OCI-LY1 (cell line): ENCODE results near the gene NAA80.
A peak's percentile ranks its signal among the peaks of the same experiment; 100 is the strongest.

Experiments
- H2AFZ ChIP-seq: fragments of 200-600 bp; sonication (generic), shearing (Covaris generic); 2 replicates; pipeline ENCODE4 v1.6.0; 2014; ENCODE audit warnings: antibody characterized with exemption, mild to moderate bottlenecking, low read length
- H3F3A ChIP-seq: fragments of 200-600 bp; sonication (generic), shearing (Covaris generic); 2 replicates; pipeline ENCODE4 v1.6.0; 2014; ENCODE audit warnings: mild to moderate bottlenecking, antibody characterized with exemption, low read length, moderate library complexity; ENCODE audit not compliant: insufficient read depth
- H3K27ac ChIP-seq: fragments of 200-600 bp; sonication (generic); 2 replicates; pipeline ENCODE4 v1.5.1; 2014; ENCODE audit warnings: low read length, mixed run types, mild to moderate bottlenecking, low read depth; ENCODE audit not compliant: poor library complexity, severe bottlenecking
- H3K27me3 ChIP-seq: fragments of 200-600 bp; sonication (generic); 2 replicates; pipeline ENCODE4 v1.6.0; 2014; ENCODE audit warnings: antibody characterized with exemption, mild to moderate bottlenecking, low read length, moderate library complexity; ENCODE audit not compliant: insufficient read depth
- H3K36me3 ChIP-seq: fragments of 200-600 bp; sonication (generic); 2 replicates; pipeline ENCODE4 v1.6.1; 2014; ENCODE audit warnings: mild to moderate bottlenecking, antibody characterized with exemption, low read length, moderate library complexity, mixed read lengths; ENCODE audit not compliant: insufficient read depth
- H3K4me1 ChIP-seq: fragments of 200-600 bp; sonication (generic); 2 replicates; pipeline ENCODE4 v1.5.1; 2014; ENCODE audit warnings: mild to moderate bottlenecking, low read length, moderate library complexity; ENCODE audit not compliant: insufficient read depth, severe bottlenecking
- H3K4me2 ChIP-seq: fragments of 200-600 bp; sonication (generic), shearing (Covaris generic); 2 replicates; pipeline ENCODE4 v1.6.1; 2014; ENCODE audit warnings: low read length
- H3K4me3 ChIP-seq: fragments of 200-600 bp; sonication (generic); 2 replicates; pipeline ENCODE4 v1.5.1; 2014; ENCODE audit warnings: low read length, low read depth, mild to moderate bottlenecking, mixed read lengths; ENCODE audit not compliant: poor library complexity, severe bottlenecking
- H3K79me2 ChIP-seq: fragments of 200-600 bp; shearing (Covaris generic); 2 replicates; pipeline ENCODE4 v1.6.1; 2016; ENCODE audit warnings: mixed run types, low read length, mixed read lengths; ENCODE audit not compliant: insufficient read depth
- H3K9ac ChIP-seq: fragments of 200-600 bp; sonication (generic), shearing (Covaris generic); 2 replicates; pipeline ENCODE4 v1.6.1; 2014; ENCODE audit warnings: mild to moderate bottlenecking, low read length, mixed read lengths
- H3K9me2 ChIP-seq: fragments of 200-600 bp; sonication (generic), shearing (Covaris generic); 2 replicates; pipeline ENCODE4 v1.6.1; 2014; ENCODE audit warnings: low read depth, mild to moderate bottlenecking, low read length, mixed read lengths
- H3K9me3 ChIP-seq: fragments of 200-600 bp; shearing (Covaris generic); 2 replicates; pipeline ENCODE4 v1.6.1; 2014; ENCODE audit warnings: low read length, mixed read lengths
- H4K20me1 ChIP-seq: fragments of 200-600 bp; sonication (generic), shearing (Covaris generic); 2 replicates; pipeline ENCODE4 v1.6.0; 2016; ENCODE audit warnings: mild to moderate bottlenecking, low read length; ENCODE audit not compliant: insufficient read depth
- EZH2 ChIP-seq: fragments of 200-600 bp; sonication (generic), shearing (Covaris generic); IDR thresholded peaks from 2 replicates; pipeline ENCODE4 v1.8.0; 2017; ENCODE audit warnings: borderline replicate concordance, mixed run types, mild to moderate bottlenecking, antibody characterized with exemption, low read length, moderate library complexity, mixed read lengths
- TF ChIP-seq, protein P1 (sequence below): fragments of 200-600 bp; sonication (generic), shearing (Covaris generic); IDR thresholded peaks from 2 replicates; pipeline ENCODE4 v1.5.1; 2017; ENCODE audit warnings: mild to moderate bottlenecking, antibody characterized with exemption, low read length, moderate library complexity, mixed read lengths

Gene NAA80

DNA sequence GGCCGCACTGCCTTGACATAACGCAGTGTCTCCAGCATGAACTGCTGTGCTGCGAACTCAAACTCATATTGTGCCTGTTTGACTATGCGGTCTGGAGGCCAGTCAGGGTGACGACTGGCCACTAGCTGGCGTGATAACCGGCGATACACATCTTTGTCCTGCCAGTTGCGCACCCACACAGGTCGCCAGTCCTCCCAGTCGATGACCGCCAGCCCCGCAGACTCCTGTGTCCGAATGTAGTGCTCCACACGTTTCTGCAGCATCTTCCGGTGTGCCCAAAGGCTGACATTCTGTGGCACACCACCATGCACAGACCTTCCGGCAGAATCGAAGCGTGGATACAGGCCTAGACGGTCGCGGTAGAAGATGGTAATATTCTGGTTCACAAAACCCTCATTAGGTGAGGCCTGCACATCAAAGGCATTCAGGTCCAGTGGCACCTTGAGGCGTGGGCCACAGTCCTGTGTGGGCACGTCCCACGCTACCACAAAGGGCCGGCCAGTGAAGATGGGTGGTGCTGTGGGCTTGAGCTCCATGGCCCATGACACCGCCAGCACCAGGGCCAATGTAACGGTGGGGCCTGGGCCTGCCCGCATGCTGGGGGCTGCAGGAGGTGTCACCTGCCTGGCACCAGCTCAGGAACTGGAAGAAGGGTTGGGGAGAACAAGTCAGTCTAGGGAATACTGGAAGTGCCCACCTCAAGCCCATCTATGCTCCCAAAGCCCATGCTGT is 20.9 kb upstream of the NAA80 start:
- Histone ChIP-seq H3K36me3 (peaks cover 3% of the 10 kb centered on the region; the same call in 1 of the 2 replicates), H3K4me3 (peak overlapping the region; percentile 84), H3K4me1 (peaks cover 53% of the 10 kb centered on the region), H3K27me3 (no peaks in the 10 kb centered on the region), H3K4me2 (peak overlapping the region; percentile 90), H3K27ac (no peak overlapping the region), H4K20me1 (no peaks in the 10 kb centered on the region), H3K79me2 (no peaks in the 10 kb centered on the region), H2AFZ (no peak overlapping the region), H3F3A (no peaks in the 10 kb centered on the region), H3K9me3 (no peaks in the 10 kb centered on the region), H3K9ac (peak overlapping the region; percentile 76), H3K9me2 (no peaks in the 10 kb centered on the region)
- TF ChIP-seq, protein P1, sequence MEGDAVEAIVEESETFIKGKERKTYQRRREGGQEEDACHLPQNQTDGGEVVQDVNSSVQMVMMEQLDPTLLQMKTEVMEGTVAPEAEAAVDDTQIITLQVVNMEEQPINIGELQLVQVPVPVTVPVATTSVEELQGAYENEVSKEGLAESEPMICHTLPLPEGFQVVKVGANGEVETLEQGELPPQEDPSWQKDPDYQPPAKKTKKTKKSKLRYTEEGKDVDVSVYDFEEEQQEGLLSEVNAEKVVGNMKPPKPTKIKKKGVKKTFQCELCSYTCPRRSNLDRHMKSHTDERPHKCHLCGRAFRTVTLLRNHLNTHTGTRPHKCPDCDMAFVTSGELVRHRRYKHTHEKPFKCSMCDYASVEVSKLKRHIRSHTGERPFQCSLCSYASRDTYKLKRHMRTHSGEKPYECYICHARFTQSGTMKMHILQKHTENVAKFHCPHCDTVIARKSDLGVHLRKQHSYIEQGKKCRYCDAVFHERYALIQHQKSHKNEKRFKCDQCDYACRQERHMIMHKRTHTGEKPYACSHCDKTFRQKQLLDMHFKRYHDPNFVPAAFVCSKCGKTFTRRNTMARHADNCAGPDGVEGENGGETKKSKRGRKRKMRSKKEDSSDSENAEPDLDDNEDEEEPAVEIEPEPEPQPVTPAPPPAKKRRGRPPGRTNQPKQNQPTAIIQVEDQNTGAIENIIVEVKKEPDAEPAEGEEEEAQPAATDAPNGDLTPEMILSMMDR = peak; percentile 6; the same call in 1 of the 2 replicates
- no peak for TF ChIP-seq EZH2

DNA sequence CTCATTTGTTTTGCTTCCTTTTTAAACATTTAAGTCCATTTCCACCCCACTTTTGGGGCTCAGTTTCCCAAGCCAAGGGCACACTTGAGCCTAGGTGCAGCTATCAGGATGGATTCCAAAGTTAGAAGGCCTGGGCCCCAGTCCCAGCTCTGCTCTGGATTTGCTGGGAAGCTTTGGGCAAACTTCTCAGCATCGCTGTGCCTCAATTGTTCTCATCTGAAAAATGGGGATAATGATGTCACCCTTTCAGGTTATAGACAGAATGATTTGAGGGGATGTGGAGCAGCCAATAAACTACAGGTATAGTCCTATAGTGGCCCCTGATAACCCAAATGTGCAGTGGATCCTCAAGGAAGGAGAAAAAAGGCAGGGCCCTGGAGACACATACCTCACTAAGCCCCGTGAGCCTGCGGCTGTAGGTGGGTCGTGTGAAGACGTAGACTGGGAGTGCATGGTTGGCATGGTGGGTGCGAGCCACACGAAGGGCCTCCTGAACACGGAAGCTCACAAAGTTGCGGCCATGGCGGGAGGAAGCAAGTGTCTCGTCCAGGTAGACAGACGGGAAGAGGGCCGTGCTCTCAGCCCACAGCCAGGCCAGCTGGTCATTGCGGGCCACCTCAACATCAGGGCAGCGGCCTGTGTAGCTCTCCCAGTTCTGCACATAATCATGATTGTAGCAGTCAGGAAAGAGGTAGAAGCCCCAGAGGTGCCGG is 20.1 kb upstream of the NAA80 start:
- no peaks in the 10 kb centered on the region for H3K79me2 ChIP-seq
- no peak overlapping the region for H2AFZ ChIP-seq
- peak overlapping the region; percentile 48 for H3K4me2 ChIP-seq
- H3K9ac ChIP-seq = no peak overlapping the region; the same call in 1 of the 2 replicates
- H3K27me3 ChIP-seq = no peaks in the 10 kb centered on the region
- peak overlapping the region; percentile 24 for H3K4me3 ChIP-seq
- no peaks in the 10 kb centered on the region for H4K20me1 ChIP-seq
- H3K4me1 ChIP-seq = peaks cover 53% of the 10 kb centered on the region
- no peaks in the 10 kb centered on the region for H3K9me2 ChIP-seq
- H3K27ac ChIP-seq = peak overlapping the region; percentile 69
- TF ChIP-seq, protein P1 = no peak
- TF ChIP-seq EZH2 = no peak
- H3K9me3 ChIP-seq = no peaks in the 10 kb centered on the region
- no peaks in the 10 kb centered on the region for H3K36me3 ChIP-seq
- H3F3A ChIP-seq = no peaks in the 10 kb centered on the region

DNA sequence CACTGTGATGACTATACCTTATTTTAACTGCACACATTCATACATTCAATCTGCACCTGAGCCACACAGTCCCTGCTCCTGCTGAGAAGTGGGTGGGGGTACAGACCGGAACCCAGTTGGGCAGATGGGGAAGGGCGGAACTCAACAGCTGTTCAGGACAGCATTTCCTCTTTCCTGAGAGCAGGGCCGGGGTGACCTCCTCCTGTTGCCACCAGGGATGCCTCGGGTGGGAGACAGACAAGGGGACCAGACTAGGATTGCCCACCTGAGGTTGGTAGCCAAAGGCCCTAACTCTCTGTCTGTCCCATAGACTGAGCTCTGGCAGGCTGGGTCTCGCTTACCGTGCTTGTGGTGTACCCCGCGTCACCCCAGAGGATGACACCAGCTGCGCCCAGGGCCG is 19.4 kb upstream of the NAA80 start:
- Histone ChIP-seq H3K36me3 (no peaks in the 10 kb centered on the region), H3K4me3 (peak overlapping the region; percentile 24), H3K4me2 (peak overlapping the region; percentile 48), H2AFZ (no peak overlapping the region), H3K79me2 (no peaks in the 10 kb centered on the region), H3K27me3 (no peaks in the 10 kb centered on the region), H3K9me2 (no peaks in the 10 kb centered on the region), H3K27ac (peak overlapping the region; percentile 69), H3K4me1 (peaks cover 53% of the 10 kb centered on the region), H3F3A (no peaks in the 10 kb centered on the region), H3K9me3 (no peaks in the 10 kb centered on the region), H3K9ac (no peak overlapping the region; the same call in 1 of the 2 replicates), H4K20me1 (no peaks in the 10 kb centered on the region)
- TF ChIP-seq, protein P1 = no peak
- TF ChIP-seq EZH2 = no peak
